A549 treated with AZD9567 at 1 μM for 4 hours (cell line): ENCODE measurements around the gene SUCNR1. TPM values are rescaled to one million over a fixed set of nuclear protein-coding genes. Genes with fewer than 3 reads are reported as not detected.

Experiments
- total RNA-seq: library from RNA; stranded (reverse); fragments of 200-300 nt; extraction: Qiagen RNA extraction; gene quantifications from 5 replicates; pipeline ENCODE4 v1.2.3, GENCODE V29; 2022; ENCODE audit not compliant: insufficient read depth

SUCNR1 gene, protein sequence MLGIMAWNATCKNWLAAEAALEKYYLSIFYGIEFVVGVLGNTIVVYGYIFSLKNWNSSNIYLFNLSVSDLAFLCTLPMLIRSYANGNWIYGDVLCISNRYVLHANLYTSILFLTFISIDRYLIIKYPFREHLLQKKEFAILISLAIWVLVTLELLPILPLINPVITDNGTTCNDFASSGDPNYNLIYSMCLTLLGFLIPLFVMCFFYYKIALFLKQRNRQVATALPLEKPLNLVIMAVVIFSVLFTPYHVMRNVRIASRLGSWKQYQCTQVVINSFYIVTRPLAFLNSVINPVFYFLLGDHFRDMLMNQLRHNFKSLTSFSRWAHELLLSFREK
- total RNA-seq, result 0.11 to 0.13 TPM (median 0.12 TPM) in 4 of 5 replicates, not detected in the other

DNA sequence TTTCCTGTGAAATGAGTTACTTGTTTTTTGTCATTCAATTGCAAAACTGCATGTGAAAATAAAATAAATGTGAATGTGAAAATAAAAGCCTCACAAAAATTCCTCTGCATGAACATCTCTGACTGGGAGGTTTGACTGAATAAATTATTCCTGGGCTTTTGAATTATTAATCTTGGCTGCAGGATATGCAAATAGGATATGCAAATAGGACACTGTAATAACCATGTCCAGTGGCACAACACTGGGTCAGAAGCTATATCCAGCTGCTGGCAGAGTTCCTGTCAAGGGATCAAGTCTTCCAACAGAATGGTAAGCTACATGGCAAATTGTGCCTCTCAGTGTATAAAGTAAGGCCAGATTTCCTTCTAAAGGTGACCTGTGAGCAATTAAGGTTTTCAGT, at the start of gene SUCNR1:
TSS of gene SUCNR1 (plus strand) at position 246 of the 400 bp plus-strand sequence. CDS start 6,250 bp downstream, outside the sequence.

Other genes with a start within 250 kb of the SUCNR1 start
- gene AADACL2, start 139.7 kb upstream of the SUCNR1 start, total RNA-seq, result not detected in 5 replicates
- 12.1 to 14.7 TPM (median 13.6 TPM) in 5 replicates for gene AADAC, start 59.5 kb upstream of the SUCNR1 start, total RNA-seq